ENCODE measurements around the gene MECP2.

GRCh38 chrX:154063234-154063633 lies 34.3 kb downstream of the MECP2 start:
- no peak for TF ChIP-seq CTCF (IDR thresholded peaks at IDR 0.05)
- no peak for TF ChIP-seq EZH2 (IDR thresholded peaks at IDR 0.05)
- no peak for TF ChIP-seq EZH2phosphoT487 (IDR thresholded peaks at IDR 0.05)

Data from neural progenitor cell (in vitro differentiated cells).